Testis (tissue), 3 donors: ENCODE measurements around the gene C4orf50. TPM values are rescaled to one million over a fixed set of nuclear protein-coding genes. Genes with fewer than 3 reads are reported as not detected.

Experiments used
- DNase-seq: peaks from one replicate; pipeline ENCODE4 v3.0.0-alpha.2; 2019
- H3K27ac ChIP-seq, 2 donors: fragments of 200-600 bp; sonication (generic); one replicate each; pipeline ENCODE4 v1.5.1; 2019
- H3K27me3 ChIP-seq: fragments of 200-600 bp; sonication (generic); one replicate; pipeline ENCODE4 v1.5.1; 2019
- H3K36me3 ChIP-seq: fragments of 200-600 bp; sonication (generic); one replicate; pipeline ENCODE4 v1.5.1; 2017; ENCODE audit warnings: low read depth; ENCODE audit errors: missing control alignments
- H3K4me1 ChIP-seq: fragments of 200-600 bp; sonication (generic); one replicate; pipeline ENCODE4 v1.5.1; 2019
- H3K4me3 ChIP-seq, 2 donors: fragments of 200-600 bp; sonication (generic); one replicate each; pipeline ENCODE4 v1.5.1; 2017 to 2019
- H3K9me3 ChIP-seq: fragments of 200-600 bp; sonication (generic); one replicate; pipeline ENCODE4 v1.5.1; 2017
- CTCF ChIP-seq, 3 experiments: fragments of 450-650 bp in 2 of 3; fragments of 200-600 bp in 1 of 3; sonication (generic) in 1 of 3; IDR thresholded peaks; one replicate each; pipeline ENCODE4 v1.5.1; 2016 to 2019; ENCODE audit warnings: antibody characterized with exemption in 3 of 3, mild to moderate bottlenecking in 2 of 3, moderate library complexity in 1 of 3
- POLR2A ChIP-seq: fragments of 450-650 bp; IDR thresholded peaks from one replicate; pipeline ENCODE4 v1.6.1; 2017; ENCODE audit warnings: antibody characterized with exemption, mild to moderate bottlenecking, moderate library complexity
- WGBS, 2 donors: methylation state at CpG; one replicate each; pipeline ENCODE4 v1.1.5; 2018; 5-methylcytosine and 5-hydroxymethylcytosine counted together
- intact Hi-C: fragments of 100-400 bp; cut with DNase I; formaldehyde crosslinking; loops from one replicate; pipeline ENCODE4 v1.15.1; 2023; ENCODE audit warnings: low total_unique reads
- polyA plus RNA-seq: library from polyadenylated mRNA; stranded (reverse); fragments of 350-450 nt; fragmentation: Illumina TruSeq; extraction: RNeasy Lipid Tissue Mini Kit (QIAGEN cat#74804); gene quantifications from one replicate; pipeline ENCODE4 v1.2.3, GENCODE V29; 2014; ENCODE audit warnings: low read depth, low replicate concordance; ENCODE audit not compliant: insufficient read depth
- total RNA-seq, 2 donors: library from RNA; depleted of rRNA; stranded (reverse); fragments of >200 nt; gene quantifications; one replicate each; pipeline ENCODE4 v1.2.3, GENCODE V29; 2016

The C4orf50 gene
- total and polyA plus RNA-seq, 3 donors from 2014 or later, result 1.1 to 2.7 (median 1.8) TPM

GRCh38 chr4:5899396-5899795 is 118.8 kb downstream of the C4orf50 start:
- Histone ChIP-seq H3K36me3 (no peaks in the 10 kb centered on the region), H3K27me3 (no peaks in the 10 kb centered on the region), H3K27ac (no peak overlapping the region), H3K9me3 (no peaks in the 10 kb centered on the region), H3K4me3 (no peak overlapping the region), H3K4me1 (no peaks in the 10 kb centered on the region)
- intact Hi-C loops, result no loop called here
- WGBS, 2 donors, result 72 to 96% methylated on average over 1 of the region's 1 CpG
- no peak for TF ChIP-seq CTCF (IDR thresholded peaks at IDR 0.05)
- TF ChIP-seq POLR2A, result no peak
- DNase-seq, result no peak

- H3K27ac ChIP-seq, result no peak overlapping the region
- no peaks in the 10 kb centered on the region for H3K4me1 ChIP-seq
- H3K9me3 ChIP-seq, result no peaks in the 10 kb centered on the region
- no peak overlapping the region for H3K4me3 ChIP-seq
- H3K36me3 ChIP-seq, result no peaks in the 10 kb centered on the region
- no peak for DNase-seq
- intact Hi-C loops, result no loop called here
- no peaks in the 10 kb centered on the region for H3K27me3 ChIP-seq
- WGBS, 2 donors, result 80 to 87% methylated on average over 13 of the region's 13 CpGs
- TF ChIP-seq POLR2A, result no peak
- TF ChIP-seq CTCF (IDR thresholded peaks at IDR 0.05), result no peak
These were observed 120.6 kb downstream of the C4orf50 start for GRCh38 chr4:5897674-5898073.

GRCh38 chr4:5895287-5895686 is 122.9 kb downstream of the C4orf50 start:
- peaks cover 2% of the 10 kb centered on the region for H3K4me1 ChIP-seq
- intact Hi-C loops, result no loop called here
- TF ChIP-seq CTCF (IDR thresholded peaks at IDR 0.05) (no peak), POLR2A (no peak)
- H3K4me3 ChIP-seq, result no peak overlapping the region
- 71 to 76% methylated on average over 4 of the region's 4 CpGs for WGBS, 2 donors
- no peak for DNase-seq
- H3K27me3 ChIP-seq, result no peaks in the 10 kb centered on the region
- H3K27ac ChIP-seq, result no peak overlapping the region
- no peaks in the 10 kb centered on the region for H3K9me3 ChIP-seq
- no peaks in the 10 kb centered on the region for H3K36me3 ChIP-seq

GRCh38 chr4:5894266-5894665 is 124.0 kb downstream of the C4orf50 start:
- Histone ChIP-seq H3K4me1 (peaks cover 5% of the 10 kb centered on the region), H3K27ac (no peak overlapping the region), H3K4me3 (no peak overlapping the region), H3K9me3 (no peaks in the 10 kb centered on the region), H3K36me3 (no peaks in the 10 kb centered on the region), H3K27me3 (no peaks in the 10 kb centered on the region)
- DNase-seq, result no peak
- WGBS, 2 donors, result 30 to 36% methylated on average over 7 of the region's 7 CpGs
- intact Hi-C loops, result no loop called here
- no peak for TF ChIP-seq CTCF (IDR thresholded peaks at IDR 0.05)
- no peak for TF ChIP-seq POLR2A

GRCh38 chr4:5893591-5893990 is 124.6 kb downstream of the C4orf50 start:
- TF ChIP-seq POLR2A, result no peak
- TF ChIP-seq CTCF (IDR thresholded peaks at IDR 0.05), result no peak
- H3K27ac ChIP-seq, result no peak overlapping the region
- H3K27me3 ChIP-seq, result no peaks in the 10 kb centered on the region
- H3K4me3 ChIP-seq, result no peak overlapping the region
- no peak for DNase-seq
- WGBS, 2 donors, result 54 to 61% methylated on average over 8 of the region's 8 CpGs
- intact Hi-C loops, result no loop called here
- peaks cover 5% of the 10 kb centered on the region for H3K4me1 ChIP-seq
- H3K9me3 ChIP-seq, result no peaks in the 10 kb centered on the region
- no peaks in the 10 kb centered on the region for H3K36me3 ChIP-seq
